HG03139 (cell line): Measurements from ENCODE around the gene NRP1.
"Not testable (repeated sequence)": the region's sequence is repeated elsewhere in the genome, so short reads cannot be mapped to it uniquely, and the experiment has no call there.

Experiments used
- ATAC-seq: cut with Tn5 transposase; IDR thresholded peaks from one replicate; pipeline ENCODE4 v1.9.1; 2021; ENCODE audit not compliant: unreplicated experiment

Gene NRP1

GRCh38 chr10:33154590-33154989 is 179.9 kb downstream of the NRP1 start:
- ATAC-seq: no peak

- ATAC-seq: no peak
These were observed 180.5 kb downstream of the NRP1 start for GRCh38 chr10:33153968-33154327.

GRCh38 chr10:33153251-33153967 is 181.1 kb downstream of the NRP1 start:
- ATAC-seq: no peak

GRCh38 chr10:33152750-33153149 is 181.7 kb downstream of the NRP1 start:
- ATAC-seq: no peak

- no peak for ATAC-seq
These were observed 182.3 kb downstream of the NRP1 start for GRCh38 chr10:33152146-33152545.

GRCh38 chr10:33151344-33151864 is 183.1 kb downstream of the NRP1 start:
- no peak for ATAC-seq

- no peak for ATAC-seq
These were observed 183.6 kb downstream of the NRP1 start for GRCh38 chr10:33150889-33151288.

GRCh38 chr10:33150146-33150545 is 184.3 kb downstream of the NRP1 start:
- ATAC-seq: no peak

- ATAC-seq: no peak
These were observed 187.5 kb downstream of the NRP1 start for GRCh38 chr10:33147013-33147310.

- ATAC-seq: no peak
These were observed 188.1 kb downstream of the NRP1 start for GRCh38 chr10:33146189-33147012.

- ATAC-seq: no peak
These were observed 188.8 kb downstream of the NRP1 start for GRCh38 chr10:33145451-33146188.

- ATAC-seq: no peak
These were observed 191.2 kb downstream of the NRP1 start for GRCh38 chr10:33143160-33143728.

GRCh38 chr10:33142295-33142694 is 192.2 kb downstream of the NRP1 start:
- no peak for ATAC-seq

- ATAC-seq: no peak
These were observed 193.2 kb downstream of the NRP1 start for GRCh38 chr10:33141251-33141650.

- no peak for ATAC-seq
These were observed 195.3 kb downstream of the NRP1 start for GRCh38 chr10:33139181-33139646.

- ATAC-seq: not testable (repeated sequence)
These were observed 195.8 kb downstream of the NRP1 start for GRCh38 chr10:33138686-33139085.

- ATAC-seq: no peak
These were observed 197.0 kb downstream of the NRP1 start for GRCh38 chr10:33137356-33138005.

- ATAC-seq: no peak
These were observed 197.7 kb downstream of the NRP1 start for GRCh38 chr10:33136781-33137180.

- no peak for ATAC-seq
These were observed 198.2 kb downstream of the NRP1 start for GRCh38 chr10:33136271-33136670.

- ATAC-seq: no peak
These were observed 200.3 kb downstream of the NRP1 start for GRCh38 chr10:33134011-33134751.
